Suprapubic skin (tissue), 3 donors: Measurements from ENCODE around the gene SKA2.

Experiments used
- POLR2AphosphoS5 ChIP-seq, 3 donors: sonication (generic); formaldehyde crosslinking; IDR thresholded peaks; one replicate each; pipeline ENCODE4 v1.6.1; 2017; ENCODE audit warnings: antibody characterized with exemption in 3 of 3
- TF ChIP-seq, protein P1 (sequence below), 2 donors: fragments of 200-600 bp in 1 of 2; fragments of 450-650 bp in 1 of 2; sonication (generic) in 1 of 2; IDR thresholded peaks; one replicate each; pipeline ENCODE4 v1.5.1; 2016 to 2019; ENCODE audit warnings: antibody characterized with exemption in 2 of 2, mild to moderate bottlenecking in 1 of 2, moderate library complexity in 1 of 2

DNA sequence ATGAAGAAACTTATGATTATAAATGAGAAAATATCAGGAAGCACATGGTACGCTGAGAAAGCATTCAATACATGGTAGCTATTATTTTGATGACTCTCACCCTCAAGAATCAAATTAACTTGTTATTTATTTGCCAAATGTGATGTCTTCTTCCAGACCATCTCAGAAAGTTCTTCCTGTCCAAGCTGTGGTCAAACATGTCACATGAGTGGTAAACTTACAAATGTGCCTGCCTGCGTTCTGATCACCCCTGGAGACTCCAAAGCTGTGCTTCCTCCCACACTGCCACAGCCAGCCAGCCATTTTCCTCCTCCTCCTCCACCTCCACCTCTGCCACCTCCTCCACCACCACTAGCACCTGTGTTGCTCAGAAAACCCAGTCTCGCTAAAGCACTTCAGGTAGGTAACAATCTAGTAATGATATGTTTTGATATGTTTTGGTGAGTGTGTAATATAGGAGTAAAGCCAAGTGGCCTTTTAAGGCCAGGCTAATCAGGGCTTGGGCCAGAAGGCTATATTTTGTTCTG lies 38.4 kb upstream of the SKA2 start:
- no peak for TF ChIP-seq POLR2AphosphoS5 (IDR thresholded peaks at IDR 0.05)
- TF ChIP-seq, protein P1, sequence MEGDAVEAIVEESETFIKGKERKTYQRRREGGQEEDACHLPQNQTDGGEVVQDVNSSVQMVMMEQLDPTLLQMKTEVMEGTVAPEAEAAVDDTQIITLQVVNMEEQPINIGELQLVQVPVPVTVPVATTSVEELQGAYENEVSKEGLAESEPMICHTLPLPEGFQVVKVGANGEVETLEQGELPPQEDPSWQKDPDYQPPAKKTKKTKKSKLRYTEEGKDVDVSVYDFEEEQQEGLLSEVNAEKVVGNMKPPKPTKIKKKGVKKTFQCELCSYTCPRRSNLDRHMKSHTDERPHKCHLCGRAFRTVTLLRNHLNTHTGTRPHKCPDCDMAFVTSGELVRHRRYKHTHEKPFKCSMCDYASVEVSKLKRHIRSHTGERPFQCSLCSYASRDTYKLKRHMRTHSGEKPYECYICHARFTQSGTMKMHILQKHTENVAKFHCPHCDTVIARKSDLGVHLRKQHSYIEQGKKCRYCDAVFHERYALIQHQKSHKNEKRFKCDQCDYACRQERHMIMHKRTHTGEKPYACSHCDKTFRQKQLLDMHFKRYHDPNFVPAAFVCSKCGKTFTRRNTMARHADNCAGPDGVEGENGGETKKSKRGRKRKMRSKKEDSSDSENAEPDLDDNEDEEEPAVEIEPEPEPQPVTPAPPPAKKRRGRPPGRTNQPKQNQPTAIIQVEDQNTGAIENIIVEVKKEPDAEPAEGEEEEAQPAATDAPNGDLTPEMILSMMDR (IDR thresholded peaks at IDR 0.05) = no peak
